GM21367 (cell line): ENCODE results near the gene PYM1.
"Not testable (repeated sequence)": the region's sequence is repeated elsewhere in the genome, so short reads cannot be mapped to it uniquely, and the experiment has no call there.

Source experiments
- ATAC-seq: cut with Tn5 transposase; IDR thresholded peaks from one replicate; pipeline ENCODE4 v1.9.1; 2021; ENCODE audit not compliant: unreplicated experiment

The PYM1 gene

DNA sequence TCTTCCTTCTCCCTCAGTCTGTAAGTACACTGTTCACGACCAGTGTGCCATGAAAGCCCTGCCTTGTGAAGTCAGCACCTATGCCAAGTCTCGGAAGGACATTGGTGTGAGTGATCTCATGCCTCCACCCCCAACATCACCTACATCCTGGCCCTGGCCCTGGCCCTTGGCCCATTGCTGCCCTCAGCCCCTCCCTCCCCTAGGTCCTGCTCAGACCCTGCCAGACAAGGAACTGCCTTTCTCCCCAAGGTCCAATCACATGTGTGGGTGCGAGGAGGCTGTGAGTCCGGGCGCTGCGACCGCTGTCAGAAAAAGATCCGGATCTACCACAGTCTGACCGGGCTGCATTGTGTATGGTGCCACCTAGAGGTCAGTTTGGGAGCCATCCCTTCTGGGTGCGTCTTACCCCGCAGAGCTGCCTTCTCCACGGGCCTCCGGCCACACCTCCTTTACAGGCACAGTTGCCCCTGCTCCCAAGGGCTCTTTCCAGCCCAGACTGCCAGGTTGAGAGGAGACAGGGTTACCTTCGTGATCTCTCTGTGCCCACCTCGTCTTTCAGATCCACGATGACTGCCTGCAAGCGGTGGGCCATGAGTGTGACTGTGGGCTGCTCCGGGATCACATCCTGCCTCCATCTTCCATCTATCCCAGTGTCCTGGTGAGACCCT, 12.5 kb upstream of the PYM1 start:
- ATAC-seq: peak; percentile 87

DNA sequence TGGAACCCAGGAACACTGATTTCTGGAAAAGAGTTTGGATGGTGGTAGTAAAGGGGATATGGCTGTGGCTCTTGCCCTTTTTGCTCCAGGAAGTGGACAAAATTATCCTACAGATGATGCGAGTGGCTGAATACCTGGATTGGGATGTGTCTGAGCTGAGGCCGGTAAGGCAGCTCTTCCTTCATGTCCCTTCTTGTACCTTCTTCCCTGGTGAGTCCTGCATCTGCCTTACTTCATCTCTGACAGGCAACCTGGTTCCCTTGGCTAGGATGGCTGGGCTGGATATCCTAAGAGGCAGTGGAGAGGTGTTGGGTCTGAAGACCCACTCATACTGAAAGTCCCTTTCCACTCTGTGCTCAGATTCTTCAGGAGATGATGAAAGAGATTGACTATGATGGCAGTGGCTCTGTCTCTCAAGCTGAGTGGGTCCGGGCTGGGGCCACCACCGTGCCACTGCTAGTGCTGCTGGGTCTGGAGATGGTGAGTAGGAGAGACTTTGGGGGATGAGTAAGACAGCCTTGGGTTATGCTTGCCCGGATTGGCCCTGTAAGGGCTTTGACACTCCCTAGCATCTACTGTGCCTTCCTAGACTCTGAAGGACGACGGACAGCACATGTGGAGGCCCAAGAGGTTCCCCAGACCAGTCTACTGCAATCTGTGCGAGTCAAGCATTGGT, 11.3 kb upstream of the PYM1 start:
- ATAC-seq: no peak

DNA sequence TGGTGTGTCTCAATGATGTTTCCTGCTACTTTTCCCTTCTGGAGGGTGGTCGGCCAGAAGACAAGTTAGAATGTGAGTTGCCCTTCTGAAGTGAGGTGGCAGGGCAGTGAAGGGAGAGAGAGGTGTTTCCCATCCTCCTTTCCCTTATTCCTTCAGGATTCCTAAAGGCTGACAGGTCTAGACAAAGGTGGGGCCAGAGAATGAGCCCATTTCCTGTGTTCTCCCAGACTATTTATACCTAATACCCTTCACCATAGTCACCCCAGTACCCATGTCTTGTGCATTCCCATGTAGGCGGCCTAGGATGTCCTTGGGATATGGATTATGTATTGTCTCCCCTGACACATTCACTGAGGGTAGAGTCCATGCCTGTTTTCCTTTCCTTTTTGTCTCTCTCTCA, 10.3 kb upstream of the PYM1 start:
- ATAC-seq: no peak

GRCh38 chr12:55935738-55936151, 8.1 kb upstream of the PYM1 start:
- no peak for ATAC-seq

DNA sequence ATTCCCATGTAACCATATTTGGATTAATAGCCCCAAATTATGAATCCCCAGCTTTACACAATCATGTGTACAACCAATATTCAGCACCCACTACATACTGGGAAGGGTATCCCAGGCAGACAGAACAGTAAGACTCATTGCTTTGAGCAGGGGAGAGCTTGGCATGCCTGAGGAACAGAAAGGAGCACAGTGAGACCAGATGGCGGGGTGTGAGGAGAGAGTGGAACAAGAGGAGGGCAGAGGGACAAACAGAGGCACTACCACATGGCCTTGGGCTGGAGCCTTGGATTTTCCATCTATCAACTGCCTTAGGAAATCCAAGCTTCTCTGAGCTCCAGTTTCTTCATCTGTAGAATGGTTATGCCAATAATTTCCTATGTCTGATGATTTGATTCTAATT, 7.1 kb upstream of the PYM1 start:
- ATAC-seq: no peak

DNA sequence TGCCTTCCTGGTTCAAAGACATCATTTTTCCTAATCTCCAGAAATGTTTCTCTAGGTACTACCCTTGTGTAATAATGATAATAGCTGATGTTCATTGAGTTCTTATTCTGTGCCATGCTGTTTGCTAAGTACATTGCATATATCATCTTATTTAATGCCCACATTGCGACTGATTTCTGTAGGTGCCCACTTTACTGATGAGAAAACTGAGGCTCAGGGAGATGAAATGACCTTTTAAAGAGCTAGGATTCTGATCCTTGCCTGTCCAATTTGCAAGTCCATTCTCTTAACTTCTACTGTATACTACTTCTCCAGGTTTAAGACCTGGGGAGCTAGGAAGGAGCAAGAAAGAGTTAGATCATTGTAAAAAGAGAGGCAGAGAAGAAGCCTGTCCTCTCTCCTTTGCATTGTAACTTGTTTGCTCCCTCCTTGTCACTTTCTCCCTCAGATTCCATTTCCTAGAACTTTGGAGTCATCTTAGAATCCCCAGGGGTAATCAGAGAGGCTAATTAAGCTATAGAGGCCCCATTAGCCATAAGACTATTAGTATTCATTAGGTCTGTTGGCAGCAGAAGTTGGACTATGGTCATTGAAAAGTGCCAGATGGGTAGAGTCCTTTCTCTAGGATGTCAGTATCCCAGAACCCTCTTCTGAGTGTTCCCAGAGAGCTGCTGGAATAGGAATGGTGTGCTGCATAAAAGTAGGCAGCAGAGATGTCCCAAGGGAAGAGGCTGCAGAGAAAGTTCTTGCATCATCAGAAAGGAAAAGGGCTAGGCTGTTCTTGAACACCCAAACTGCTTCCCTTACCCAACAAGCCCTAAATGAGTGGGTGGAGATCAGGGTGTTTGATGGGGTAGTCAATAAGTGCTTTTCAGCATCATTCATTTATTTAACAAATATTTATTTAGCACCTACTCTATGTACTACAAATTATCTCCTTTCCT, 6.4 kb upstream of the PYM1 start:
- ATAC-seq: no peak

- ATAC-seq: no peak
These were observed 5.6 kb upstream of the PYM1 start for GRCh38 chr12:55933169-55933798.

- no peak for ATAC-seq
These were observed 4.8 kb upstream of the PYM1 start for GRCh38 chr12:55932551-55932910.

GRCh38 chr12:55931780-55932550, 4.3 kb upstream of the PYM1 start:
- ATAC-seq: no peak

GRCh38 chr12:55931317-55931779, 3.7 kb upstream of the PYM1 start:
- no peak for ATAC-seq

GRCh38 chr12:55930771-55931316, 3.1 kb upstream of the PYM1 start, which contains the start of gene DGKA:
TSS of gene DGKA (plus strand) at chr12:55931162. CDS start at chr12:55936504, 5,342 bp downstream.
- ATAC-seq: no peak

DNA sequence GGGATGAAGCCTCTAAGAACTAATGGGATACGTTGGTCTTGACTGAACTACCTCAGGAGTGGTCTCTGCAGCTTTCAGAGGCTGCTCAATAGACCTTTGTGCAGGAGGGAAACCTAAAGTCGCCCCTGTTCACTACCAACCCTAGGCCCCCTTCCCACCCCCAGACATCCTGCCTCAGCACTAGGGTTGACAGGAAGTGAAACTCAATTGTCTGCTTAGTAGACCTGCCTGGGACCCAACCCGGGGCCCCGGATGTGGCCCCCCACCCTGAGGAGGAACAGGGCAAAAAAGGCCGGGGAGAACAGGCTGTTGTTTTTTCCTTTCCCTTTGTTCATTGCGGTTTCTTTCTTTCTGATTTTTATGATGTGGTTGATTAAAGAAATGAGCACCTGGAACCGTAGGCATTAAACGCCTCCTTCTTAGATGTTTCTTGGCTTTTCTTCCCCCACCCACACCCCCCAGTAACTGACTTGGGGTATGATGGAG, 1.7 kb upstream of the PYM1 start:
- ATAC-seq: peak; percentile 36

GRCh38 chr12:55926738-55927587, 731 bp downstream of the PYM1 start:
- ATAC-seq: peak; percentile 29

- no peak for ATAC-seq
These were observed 1.6 kb downstream of the PYM1 start for GRCh38 chr12:55925870-55926737.

DNA sequence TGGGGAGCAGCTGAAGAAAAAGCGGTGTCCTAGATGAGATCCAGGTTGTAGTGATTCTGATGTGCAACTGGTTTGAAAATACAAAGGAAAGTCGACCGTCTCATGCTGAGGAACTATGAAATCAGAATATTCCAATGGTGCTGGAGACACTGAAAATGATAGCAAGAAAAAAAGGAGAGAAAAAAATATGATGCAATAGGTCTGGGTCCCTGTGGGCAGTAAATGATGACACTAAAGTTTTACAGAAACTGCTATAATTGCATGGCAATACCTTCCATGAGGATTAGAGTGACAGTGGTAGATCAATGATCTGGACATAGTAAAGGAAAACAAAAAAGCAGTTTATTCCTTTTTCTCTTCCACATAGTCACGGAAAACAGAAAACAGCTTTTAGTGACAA, 2.3 kb downstream of the PYM1 start:
- no peak for ATAC-seq

DNA sequence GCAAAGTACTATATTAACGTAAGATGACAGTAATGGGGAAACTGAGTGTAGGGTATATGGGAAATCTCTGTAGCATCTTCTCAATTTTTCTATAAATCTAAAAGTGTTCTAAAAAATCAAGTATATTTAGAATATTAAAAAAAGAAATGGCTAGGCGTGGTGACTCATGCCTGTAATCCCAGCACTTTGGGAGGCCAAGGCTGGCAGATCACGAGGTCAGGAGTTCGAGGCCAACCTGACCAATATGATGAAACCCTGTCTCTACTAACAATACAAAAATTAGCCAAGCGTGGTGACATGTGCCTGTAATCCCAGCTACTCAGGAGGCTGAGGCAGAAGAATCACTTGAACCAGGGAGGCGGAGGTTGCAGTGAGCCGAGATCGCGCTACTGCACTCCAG, 4.0 kb downstream of the PYM1 start:
- not testable (repeated sequence) for ATAC-seq

DNA sequence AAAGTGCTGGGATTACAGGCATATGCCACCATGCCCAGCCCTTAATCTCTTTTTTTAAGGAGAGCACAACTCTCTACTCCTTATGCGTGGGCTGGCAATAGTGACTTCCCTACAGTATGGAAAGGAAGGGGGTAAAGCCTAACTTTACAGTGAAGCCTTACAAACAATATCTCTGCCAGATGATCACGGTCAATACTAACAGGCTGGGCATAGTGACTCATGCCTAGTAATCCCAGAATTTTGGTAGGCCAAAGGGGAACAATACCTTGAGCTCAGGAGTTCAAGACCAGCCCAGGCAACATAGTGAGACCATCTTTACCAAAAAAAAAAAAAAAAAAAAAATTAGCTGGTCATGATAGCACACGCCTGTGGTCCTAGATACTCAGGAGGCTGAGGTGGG, 5.6 kb downstream of the PYM1 start:
- ATAC-seq: no peak

GRCh38 chr12:55919032-55919431, 8.7 kb downstream of the PYM1 start:
- not testable (repeated sequence) for ATAC-seq
